ENCODE measurements around the gene TTYH3.
"Not testable (repeated sequence)": the region's sequence is repeated elsewhere in the genome, so short reads cannot be mapped to it uniquely, and the experiment has no call there.

Gene TTYH3

GRCh38 chr7:2668401-2668800 is 36.6 kb downstream of the TTYH3 start:
- no peak for DNase-seq

- no peak for DNase-seq
Observed at GRCh38 chr7:2670171-2670570, 38.4 kb downstream of the TTYH3 start.

GRCh38 chr7:2670720-2671391 is 39.1 kb downstream of the TTYH3 start:
- DNase-seq: peak; percentile 64

- not testable (repeated sequence) for DNase-seq
Observed at GRCh38 chr7:2673214-2673613, 41.4 kb downstream of the TTYH3 start.

DNA sequence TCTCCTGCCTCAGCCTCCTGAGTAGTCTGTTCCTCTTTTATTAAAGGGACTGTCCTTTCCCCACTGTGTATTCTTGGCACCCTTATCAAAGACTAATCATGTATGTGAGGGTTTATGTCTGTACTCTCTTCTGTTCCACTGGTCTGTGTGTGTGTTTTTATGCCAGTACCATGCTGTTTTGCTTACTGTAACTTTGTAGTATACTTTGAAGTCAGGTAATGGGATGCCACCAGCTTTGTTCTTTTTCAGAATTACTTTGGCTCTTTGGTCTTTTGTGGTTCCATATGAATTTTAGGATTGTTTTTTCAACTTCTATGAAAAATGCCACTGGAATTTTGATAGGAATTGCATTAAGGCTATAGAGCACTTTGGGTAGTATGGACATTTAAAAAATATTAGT is 42.1 kb downstream of the TTYH3 start:
- DNase-seq: no peak

DNA sequence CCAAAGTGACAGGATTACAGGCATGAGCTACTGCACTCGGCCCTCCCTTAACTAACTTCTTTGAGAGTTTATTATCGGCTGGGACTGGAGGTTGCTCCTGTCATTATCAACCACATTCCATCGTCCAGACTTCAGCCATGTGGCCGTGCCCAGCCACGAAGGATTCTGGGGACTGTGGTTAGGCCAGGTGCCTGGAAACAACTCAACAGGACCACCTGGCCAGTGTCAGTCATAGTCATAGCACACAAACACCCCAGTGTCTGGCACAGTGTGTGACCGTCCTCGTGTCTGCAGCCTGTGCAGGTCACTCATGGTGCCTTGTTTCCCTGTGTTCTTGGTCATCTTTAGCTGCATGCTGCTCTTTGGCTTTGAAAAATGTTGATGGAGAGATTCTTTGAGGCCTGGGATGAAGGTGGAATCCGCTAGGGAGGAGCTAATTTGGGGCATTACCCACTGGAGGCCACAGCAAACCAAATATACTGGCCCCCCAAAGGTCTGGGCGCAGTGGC is 43.5 kb downstream of the TTYH3 start:
- no peak for DNase-seq

DNA sequence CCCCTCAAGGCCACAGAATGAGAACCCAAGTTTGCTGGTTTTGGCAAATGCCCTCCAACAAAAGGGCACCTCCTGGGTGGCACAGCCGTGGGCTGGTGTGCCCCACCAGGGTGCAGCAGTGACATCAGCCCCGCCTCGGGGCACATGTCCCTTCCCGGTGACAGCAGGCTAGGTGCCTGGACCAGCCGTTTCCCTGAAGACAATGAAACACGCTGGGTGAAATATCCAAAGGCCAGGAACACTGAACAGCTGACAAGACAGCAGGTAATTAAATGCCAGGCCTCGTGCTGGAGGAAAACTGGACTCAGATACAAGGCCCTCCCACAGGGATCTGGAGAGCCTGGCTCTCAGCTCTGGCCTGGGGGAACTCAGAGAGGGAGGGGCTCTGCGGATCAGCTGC is 44.8 kb downstream of the TTYH3 start:
- DNase-seq: not testable (repeated sequence)

DNA sequence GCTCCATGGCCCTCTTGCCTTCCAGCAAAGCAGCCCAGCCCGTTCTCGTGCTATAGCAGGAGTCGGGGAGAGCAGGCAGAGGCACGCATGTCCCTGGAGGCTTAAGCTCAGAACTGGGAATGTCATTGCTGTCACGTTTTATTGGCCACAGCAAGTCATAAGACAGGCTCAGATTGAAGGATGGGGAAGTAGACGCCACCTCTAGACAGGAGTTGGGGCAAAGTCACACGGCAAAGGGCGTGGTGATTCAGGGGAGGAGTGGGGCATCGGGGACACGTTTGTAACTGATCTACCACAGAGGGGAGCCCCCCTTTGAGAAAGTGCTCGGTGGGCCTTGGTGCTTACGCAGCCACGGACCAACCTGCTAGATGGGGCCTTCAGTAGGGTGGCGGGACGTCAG is 46.7 kb downstream of the TTYH3 start:
- DNase-seq: not testable (repeated sequence)

GRCh38 chr7:2679135-2680127 is 47.6 kb downstream of the TTYH3 start:
- DNase-seq: not testable (repeated sequence)

- no peak for DNase-seq
Observed at GRCh38 chr7:2680256-2680655, 48.5 kb downstream of the TTYH3 start.

GRCh38 chr7:2680792-2681490 is 49.2 kb downstream of the TTYH3 start:
- DNase-seq: peak; percentile 34

- DNase-seq: no peak
Observed at GRCh38 chr7:2681929-2682799, 50.4 kb downstream of the TTYH3 start.

- no peak for DNase-seq
Observed at GRCh38 chr7:2684501-2684900, 52.7 kb downstream of the TTYH3 start.

DNA sequence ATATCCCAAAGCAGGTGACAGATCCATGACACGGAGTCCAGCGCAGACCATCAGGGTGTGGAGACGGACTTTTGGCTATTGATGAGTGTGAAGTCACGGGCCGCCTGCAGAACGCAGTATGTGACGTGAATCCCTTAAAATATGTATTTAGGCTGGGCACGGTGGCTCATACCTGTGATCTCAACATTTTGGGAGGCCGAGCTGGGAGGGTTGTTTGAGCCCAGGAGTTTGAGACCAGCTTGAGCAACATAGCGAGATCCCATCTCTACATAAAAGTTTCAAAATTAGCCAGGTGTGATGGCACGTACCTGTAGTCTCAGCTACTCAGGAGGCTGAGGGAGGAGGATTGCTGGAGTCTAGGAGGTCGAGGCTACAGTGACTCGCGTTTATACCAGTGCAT is 54.3 kb downstream of the TTYH3 start:
- DNase-seq: no peak

GRCh38 chr7:2687338-2687869 is 55.6 kb downstream of the TTYH3 start:
- no peak for DNase-seq

- no peak for DNase-seq
Observed at GRCh38 chr7:2687881-2688318, 56.1 kb downstream of the TTYH3 start, which contains the start of gene AMZ1. TSS of gene AMZ1 (plus strand) at chr7:2688202. CDS start at chr7:2700452, 12,250 bp downstream.

GRCh38 chr7:2688409-2689342 is 56.9 kb downstream of the TTYH3 start:
- DNase-seq: no peak

GRCh38 chr7:2689343-2689847 is 57.6 kb downstream of the TTYH3 start:
- DNase-seq: no peak

GRCh38 chr7:2689951-2690705 is 58.3 kb downstream of the TTYH3 start:
- no peak for DNase-seq
